AG09309 (cell line): Measurements from ENCODE around the gene PDE1C.

Experiments used
- DNase-seq: peaks from one replicate; pipeline ENCODE4 v3.0.0-alpha.2; 2010; ENCODE audit warnings: low read depth
- H3K4me3 ChIP-seq: 2 replicates; pipeline ENCODE4 v1.5.1; 2011; ENCODE audit warnings: mild to moderate bottlenecking, low read depth, low read length, moderate library complexity; ENCODE audit not compliant: control insufficient read depth
- TF ChIP-seq, protein P1 (sequence below): IDR thresholded peaks from 2 replicates; pipeline ENCODE4 v1.5.1; 2011; ENCODE audit warnings: mild to moderate bottlenecking, low read depth, low read length, inconsistent platforms; ENCODE audit not compliant: insufficient read depth, control insufficient read depth; ENCODE audit errors: missing control alignments

Gene PDE1C

DNA sequence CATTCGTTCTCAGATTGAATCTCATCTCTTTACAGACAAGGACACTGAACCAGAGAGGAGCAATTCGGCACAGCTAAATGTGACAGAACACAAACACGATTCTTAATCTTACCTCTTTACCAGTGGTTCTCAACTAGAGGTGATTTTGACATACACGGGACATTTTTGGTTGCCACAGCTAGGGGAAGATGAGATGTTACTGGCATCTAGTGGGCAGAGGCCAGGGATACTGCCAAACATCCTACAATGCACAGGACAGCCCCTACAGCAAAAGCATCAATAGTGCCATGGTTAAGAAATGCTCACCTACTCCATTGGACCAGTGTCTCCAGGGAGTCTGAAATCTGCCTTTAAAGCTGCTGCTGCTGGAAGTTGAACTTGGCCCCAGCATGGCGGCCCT, 27.3 kb downstream of the PDE1C start:
- TF ChIP-seq, protein P1, sequence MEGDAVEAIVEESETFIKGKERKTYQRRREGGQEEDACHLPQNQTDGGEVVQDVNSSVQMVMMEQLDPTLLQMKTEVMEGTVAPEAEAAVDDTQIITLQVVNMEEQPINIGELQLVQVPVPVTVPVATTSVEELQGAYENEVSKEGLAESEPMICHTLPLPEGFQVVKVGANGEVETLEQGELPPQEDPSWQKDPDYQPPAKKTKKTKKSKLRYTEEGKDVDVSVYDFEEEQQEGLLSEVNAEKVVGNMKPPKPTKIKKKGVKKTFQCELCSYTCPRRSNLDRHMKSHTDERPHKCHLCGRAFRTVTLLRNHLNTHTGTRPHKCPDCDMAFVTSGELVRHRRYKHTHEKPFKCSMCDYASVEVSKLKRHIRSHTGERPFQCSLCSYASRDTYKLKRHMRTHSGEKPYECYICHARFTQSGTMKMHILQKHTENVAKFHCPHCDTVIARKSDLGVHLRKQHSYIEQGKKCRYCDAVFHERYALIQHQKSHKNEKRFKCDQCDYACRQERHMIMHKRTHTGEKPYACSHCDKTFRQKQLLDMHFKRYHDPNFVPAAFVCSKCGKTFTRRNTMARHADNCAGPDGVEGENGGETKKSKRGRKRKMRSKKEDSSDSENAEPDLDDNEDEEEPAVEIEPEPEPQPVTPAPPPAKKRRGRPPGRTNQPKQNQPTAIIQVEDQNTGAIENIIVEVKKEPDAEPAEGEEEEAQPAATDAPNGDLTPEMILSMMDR: no peak
- no peak overlapping the region for H3K4me3 ChIP-seq
- DNase-seq: no peak

DNA sequence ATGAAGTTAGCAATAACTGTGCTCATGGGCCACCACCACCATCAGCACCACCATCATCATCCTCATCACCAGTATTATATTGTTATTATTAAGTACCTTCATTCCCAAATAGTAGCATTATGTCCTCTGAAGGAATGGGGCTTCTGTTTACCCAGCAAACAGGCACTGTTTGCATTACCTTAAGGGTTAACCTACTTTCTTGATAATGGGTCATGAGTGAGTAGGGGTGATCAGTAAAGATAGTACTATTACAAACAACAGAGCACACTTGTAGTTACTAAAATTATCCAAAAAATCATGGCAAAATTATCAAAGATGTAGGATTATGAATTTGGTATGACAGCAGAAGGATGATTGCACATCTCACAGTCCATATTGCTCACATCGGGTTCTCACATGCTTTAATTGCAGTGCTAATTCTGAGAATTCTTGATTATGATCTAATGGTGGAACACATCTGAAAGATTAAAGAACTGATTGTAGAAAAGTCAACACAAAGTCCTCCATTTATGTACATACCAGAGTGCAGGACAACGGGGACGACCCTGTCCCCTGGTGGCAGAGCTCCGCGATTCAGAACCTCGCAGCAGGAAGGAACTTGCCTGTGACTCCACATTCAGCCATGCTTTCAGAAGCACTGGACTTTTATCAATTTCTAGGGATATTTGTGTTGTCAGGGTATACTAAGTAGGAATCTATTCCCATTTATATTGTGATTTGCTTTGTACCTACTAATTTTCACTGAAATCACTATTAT, 31.0 kb downstream of the PDE1C start:
- no peak for DNase-seq
- TF ChIP-seq, protein P1: no peak
- H3K4me3 ChIP-seq: no peak overlapping the region

GRCh38 chr7:32037650-32038198, 32.5 kb downstream of the PDE1C start:
- DNase-seq: no peak
- H3K4me3 ChIP-seq: no peak overlapping the region
- TF ChIP-seq, protein P1: no peak

DNA sequence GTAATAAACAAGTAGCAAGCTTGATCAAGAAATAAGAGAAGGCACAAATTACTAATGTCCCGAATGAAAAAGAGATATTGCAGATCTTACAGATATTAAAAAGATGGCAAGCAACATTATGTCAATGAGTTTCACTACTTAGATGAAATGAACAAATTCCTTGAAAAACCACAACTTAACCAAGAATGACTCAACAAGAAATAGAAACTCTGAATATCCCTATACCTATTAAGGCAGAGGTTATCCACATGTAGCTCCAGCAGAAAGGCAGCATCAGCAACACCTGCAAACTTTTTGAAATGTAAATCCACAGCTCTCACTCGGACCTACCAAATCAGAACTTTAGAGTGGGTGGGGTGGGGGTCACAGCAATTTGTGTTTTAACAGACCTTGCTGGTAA, 33.6 kb downstream of the PDE1C start:
- TF ChIP-seq, protein P1: no peak
- DNase-seq: no peak

DNA sequence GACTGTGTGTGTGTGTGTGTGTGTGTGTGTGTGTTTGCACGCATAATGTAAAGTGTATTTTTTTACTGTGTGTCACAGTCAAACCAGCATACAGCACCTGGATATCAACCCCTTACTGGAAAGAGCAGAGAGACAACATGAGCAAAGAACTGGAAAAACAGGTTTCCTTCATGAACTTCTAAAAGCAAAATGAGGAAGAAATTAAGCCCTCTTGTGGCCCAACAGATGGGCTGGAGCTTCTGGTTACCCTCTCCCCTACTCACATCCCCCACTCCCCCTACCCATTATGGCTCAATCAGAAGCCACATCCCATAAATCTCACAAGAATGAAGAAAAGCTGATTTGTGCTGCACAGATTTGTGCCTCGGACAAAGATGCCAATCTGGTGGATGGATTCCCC, 36.2 kb downstream of the PDE1C start:
- no peak overlapping the region for H3K4me3 ChIP-seq
- TF ChIP-seq, protein P1: no peak
- no peak for DNase-seq

More for the DNA sequence above, 33.6 kb downstream of the PDE1C start:
- no peak overlapping the region for H3K4me3 ChIP-seq

DNA sequence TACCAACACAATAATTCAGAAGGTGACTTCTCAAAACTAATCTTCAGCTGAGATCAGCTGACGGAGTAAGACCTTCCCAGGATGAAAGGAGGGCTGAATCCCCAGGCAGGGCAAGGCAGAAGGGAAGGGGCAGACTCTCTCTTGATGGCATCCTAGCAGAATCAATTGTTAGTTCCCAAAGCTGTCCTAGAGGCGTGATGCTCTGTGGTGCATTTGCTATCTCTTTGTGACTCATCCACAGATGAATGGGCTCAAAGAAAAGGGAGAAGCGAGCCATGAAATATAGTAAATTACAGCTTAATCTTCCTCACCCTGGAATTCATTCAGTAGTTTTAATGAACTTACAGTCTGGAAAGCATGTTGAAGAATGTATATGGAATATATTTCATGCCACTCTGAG, 37.2 kb downstream of the PDE1C start:
- TF ChIP-seq, protein P1: no peak
- no peak overlapping the region for H3K4me3 ChIP-seq

DNA sequence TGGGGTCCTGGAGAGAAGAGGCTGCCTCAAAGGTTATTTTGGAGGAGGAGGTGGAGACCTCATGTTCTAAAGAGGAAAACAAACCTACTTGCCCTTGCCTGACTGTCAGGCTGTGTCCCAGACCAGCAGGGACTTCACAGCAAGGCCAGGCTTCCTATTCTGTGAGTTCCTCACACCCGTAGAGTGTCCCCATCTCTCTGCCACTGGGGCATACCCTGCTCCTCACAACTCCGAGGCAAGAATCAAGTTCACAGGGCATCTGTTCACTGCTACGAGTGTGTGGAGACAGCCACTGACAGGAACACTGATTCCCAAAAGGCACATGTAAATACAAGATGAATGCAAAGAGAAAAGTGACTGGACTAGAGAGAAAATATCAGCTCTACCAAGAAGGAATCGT, 38.0 kb downstream of the PDE1C start:
- no peak for DNase-seq
- no peak overlapping the region for H3K4me3 ChIP-seq
- TF ChIP-seq, protein P1: no peak

More for the DNA sequence above, 37.2 kb downstream of the PDE1C start:
- DNase-seq: no peak
